ENCODE results near the gene EYS. TPM values are rescaled to one million over a fixed set of nuclear protein-coding genes. Genes with fewer than 3 reads are reported as not detected.

Gene EYS
- total RNA-seq, 3 donors from 2014 or later, result 0.16 to 0.61 (median 0.60) TPM

GRCh38 chr6:64502801-64503200, 1204.2 kb downstream of the EYS start:
- H3K9me3 ChIP-seq, result no peaks in the 10 kb centered on the region
- DNase-seq (no peak), ATAC-seq (no peak)
- no peaks in the 10 kb centered on the region for H3K36me3 ChIP-seq (ENCODE audit: low read depth)
- intact Hi-C loops (cut with DNase I, micrococcal nuclease), result no loop called here
- TF ChIP-seq CTCF (IDR thresholded peaks at IDR 0.05), result no peak
- H3K4me1 ChIP-seq (ENCODE audit: low read depth), result no peaks in the 10 kb centered on the region
- H3K4me3 ChIP-seq, result no peak overlapping the region

- no peak for ATAC-seq
- H3K4me3 ChIP-seq, result no peak overlapping the region
- intact Hi-C loops (cut with DNase I, micrococcal nuclease), result no loop called here
- DNase-seq, result no peak
- no peaks in the 10 kb centered on the region for H3K9me3 ChIP-seq
- H3K36me3 ChIP-seq (ENCODE audit: low read depth), result no peaks in the 10 kb centered on the region
- H3K4me1 ChIP-seq (ENCODE audit: low read depth), result no peaks in the 10 kb centered on the region
- TF ChIP-seq CTCF (IDR thresholded peaks at IDR 0.05), result no peak
These were observed 1209.4 kb downstream of the EYS start for GRCh38 chr6:64497634-64498033.

- H3K4me3 ChIP-seq, result no peak overlapping the region
- no peak for DNase-seq
These were observed 1217.3 kb downstream of the EYS start for GRCh38 chr6:64489763-64490162.

DNA sequence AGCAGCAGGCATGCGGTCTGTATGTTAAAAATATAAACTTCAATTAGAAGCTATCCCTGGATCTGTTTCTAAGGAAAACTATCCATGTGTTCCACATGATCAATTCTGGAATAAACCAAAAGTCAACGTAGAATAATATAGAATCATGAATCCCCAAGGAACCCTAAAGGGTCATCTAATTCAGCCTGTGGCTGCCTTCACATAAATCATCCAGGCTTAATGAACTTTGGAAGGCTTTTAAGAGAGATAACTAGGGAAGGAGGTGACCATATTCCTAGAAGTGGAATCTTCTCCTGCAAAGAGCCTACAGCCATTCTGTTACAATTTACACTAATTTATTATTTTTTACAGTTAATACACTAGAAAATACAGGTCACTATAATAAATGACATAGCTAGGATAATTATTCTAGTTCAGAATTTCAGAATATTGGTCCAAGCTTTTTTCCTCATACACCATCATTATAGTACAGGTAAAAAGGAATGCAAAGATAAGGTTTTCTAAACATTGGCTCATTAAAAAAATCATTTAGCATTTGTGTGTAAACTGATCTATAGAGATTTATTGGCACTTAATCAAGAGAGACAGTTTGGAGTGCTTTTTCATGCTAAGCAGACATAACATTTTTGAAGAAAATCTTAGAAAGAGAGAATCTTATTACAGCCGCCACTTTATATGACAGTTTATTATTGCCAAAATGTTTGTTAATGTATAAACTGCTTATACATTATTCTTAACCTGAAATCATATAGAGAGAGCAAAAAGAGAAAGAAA, 1220.3 kb downstream of the EYS start:
- H3K4me3 ChIP-seq, result no peak overlapping the region
- intact Hi-C loops (cut with DNase I, micrococcal nuclease), result no loop called here
- H3K36me3 ChIP-seq (ENCODE audit: low read depth), result no peaks in the 10 kb centered on the region
- H3K9me3 ChIP-seq, result no peaks in the 10 kb centered on the region
- ATAC-seq, result no peak
- no peak for TF ChIP-seq CTCF (IDR thresholded peaks at IDR 0.05)
- DNase-seq, result no peak
- H3K4me1 ChIP-seq (ENCODE audit: low read depth), result no peaks in the 10 kb centered on the region

More at GRCh38 chr6:64489763-64490162, 1217.3 kb downstream of the EYS start:
- Histone ChIP-seq H3K9me3 (no peaks in the 10 kb centered on the region), H3K4me1 (ENCODE audit: low read depth) (no peaks in the 10 kb centered on the region), H3K36me3 (ENCODE audit: low read depth) (no peaks in the 10 kb centered on the region)
- intact Hi-C loops (cut with DNase I, micrococcal nuclease), result no loop called here
- no peak for TF ChIP-seq CTCF (IDR thresholded peaks at IDR 0.05)
- ATAC-seq, result no peak

GRCh38 chr6:64483956-64484499, 1223.0 kb downstream of the EYS start:
- Histone ChIP-seq H3K36me3 (ENCODE audit: low read depth) (no peaks in the 10 kb centered on the region), H3K4me3 (no peak overlapping the region), H3K9me3 (no peaks in the 10 kb centered on the region), H3K4me1 (ENCODE audit: low read depth) (no peaks in the 10 kb centered on the region)
- TF ChIP-seq CTCF (IDR thresholded peaks at IDR 0.05), result no peak
- ATAC-seq (peak; percentile 74), DNase-seq (no peak)
- intact Hi-C loops (cut with DNase I, micrococcal nuclease), result no loop called here

All from mucosa of descending colon (tissue), 3 donors.